HL-60 (cell line): Measurements from ENCODE around the gene AADAT.

Source experiments
- CTCF ChIP-seq: IDR thresholded peaks from one replicate; pipeline ENCODE4 v1.5.1; 2011; ENCODE audit warnings: low read length, control low read depth, inconsistent platforms; ENCODE audit not compliant: insufficient read depth
- GABPA ChIP-seq: IDR thresholded peaks from 2 replicates; pipeline ENCODE4 v1.6.1; 2012; ENCODE audit warnings: low read depth
- POLR2AphosphoS5 ChIP-seq: IDR thresholded peaks from 2 replicates; pipeline ENCODE4 v1.6.1; 2012; ENCODE audit warnings: low read depth
- REST ChIP-seq: IDR thresholded peaks from 2 replicates; pipeline ENCODE4 v1.6.1; 2012; ENCODE audit warnings: low read depth; ENCODE audit not compliant: insufficient replicate concordance

GRCh38 chr4:170110285-170110672 is 20.5 kb upstream of the AADAT start:
- TF ChIP-seq CTCF = no peak
- TF ChIP-seq REST = no peak
- TF ChIP-seq POLR2AphosphoS5 = no peak
- TF ChIP-seq GABPA = no peak
